A549 treated with DMSO at 1 μM for 4 hours (cell line): ENCODE data around the gene ENTPD6. TPM values are rescaled to one million over a fixed set of nuclear protein-coding genes. Genes with fewer than 3 reads are reported as not detected.

Experiments
- total RNA-seq: library from RNA; stranded (reverse); fragments of 200-300 nt; extraction: Qiagen RNA extraction; gene quantifications from 5 replicates; pipeline ENCODE4 v1.2.3, GENCODE V29; 2022; ENCODE audit warnings: low read depth

Gene ENTPD6
- 86.9 to 108 TPM (median 97.2 TPM) in 5 replicates for total RNA-seq

DNA sequence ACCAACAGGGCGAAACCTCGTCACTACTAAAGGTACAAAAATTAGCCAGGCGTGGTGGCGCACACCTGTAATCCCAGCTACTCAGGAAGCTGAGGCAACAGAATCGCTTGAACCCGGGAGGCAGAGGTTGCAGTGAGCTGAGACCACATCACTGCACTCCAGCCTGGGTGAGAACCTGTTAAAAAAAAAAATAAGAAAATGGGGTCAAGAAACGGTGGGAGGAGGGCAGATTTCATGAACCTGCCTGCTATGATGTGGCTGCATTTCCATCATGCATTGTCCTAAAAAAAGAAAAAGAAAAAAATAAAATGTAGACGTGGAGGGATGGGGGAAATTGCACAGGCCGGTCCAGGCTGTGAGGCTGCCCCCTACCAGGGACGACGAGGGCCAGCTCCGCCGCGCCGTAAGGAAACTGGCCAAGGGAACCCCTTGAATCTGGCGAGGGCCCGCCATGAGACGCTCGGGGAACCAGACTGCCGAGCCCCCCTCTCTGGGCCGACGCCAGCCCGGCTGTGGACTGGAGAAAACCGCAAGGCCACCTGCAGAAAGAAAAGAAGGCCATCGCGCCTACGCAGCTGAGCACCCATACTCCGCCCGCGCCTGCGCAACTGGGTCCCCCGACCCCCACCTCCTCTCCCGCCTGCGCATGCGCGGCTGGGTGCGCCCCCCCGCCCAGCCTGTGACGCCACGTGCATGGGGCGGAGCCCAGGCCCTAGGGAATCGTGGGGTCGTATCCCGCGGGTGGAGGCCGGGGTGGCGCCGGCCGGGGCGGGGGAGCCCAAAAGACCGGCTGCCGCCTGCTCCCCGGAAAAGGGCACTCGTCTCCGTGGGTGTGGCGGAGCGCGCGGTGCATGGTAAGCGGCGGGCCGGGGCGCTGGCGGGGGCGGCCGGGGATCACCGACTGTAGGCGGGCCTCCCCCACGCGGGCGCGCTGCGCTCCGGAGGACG is at the start of gene ENTPD6:
Gene ENTPD6 (plus strand): TSS at position 699 of the 948 bp plus-strand sequence. CDS start 10,825 bp downstream, outside the sequence.

DNA sequence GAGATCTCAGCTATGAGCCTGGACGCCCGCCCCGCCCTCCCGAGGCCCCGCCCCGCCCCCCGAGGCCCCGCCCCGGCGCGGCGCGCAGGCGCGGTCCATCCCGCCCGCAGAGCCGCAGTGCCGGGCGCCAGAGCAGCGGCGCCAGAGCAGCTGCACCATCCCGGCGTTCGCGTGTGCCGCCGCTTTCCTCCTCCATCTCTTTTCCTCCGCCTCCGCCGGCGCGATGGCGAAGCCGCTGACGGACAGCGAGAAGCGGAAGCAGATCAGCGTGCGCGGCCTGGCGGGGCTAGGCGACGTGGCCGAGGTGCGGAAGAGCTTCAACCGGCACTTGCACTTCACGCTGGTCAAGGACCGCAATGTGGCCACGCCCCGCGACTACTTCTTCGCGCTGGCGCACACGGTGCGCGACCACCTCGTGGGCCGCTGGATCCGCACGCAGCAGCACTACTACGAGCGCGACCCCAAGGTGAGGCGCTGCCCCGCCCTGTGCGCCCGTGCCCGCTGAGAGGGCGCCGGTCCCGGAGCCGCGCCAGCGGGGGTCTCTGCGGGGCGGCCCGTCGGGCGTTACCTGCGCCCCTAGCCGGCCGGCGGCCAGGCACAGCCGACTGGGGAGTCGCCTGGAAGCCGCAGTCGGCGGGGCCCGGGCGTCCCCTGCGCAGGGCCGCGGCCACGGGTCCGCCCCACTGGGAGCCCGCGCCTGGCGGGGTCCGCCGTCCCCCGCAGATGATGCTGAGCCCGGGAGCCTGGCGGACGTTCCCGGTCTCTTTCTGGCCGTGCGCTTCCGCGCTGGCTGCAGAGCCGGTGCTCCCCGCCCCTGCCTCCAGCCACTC is 52.7 kb downstream of the ENTPD6 start, which contains the start of gene PYGB:
Gene PYGB (plus strand): TSS at position 130 of the 830 bp plus-strand sequence. CDS start 94 bp downstream, at position 224.

Other genes with a start within 250 kb of the ENTPD6 start
- not detected in 5 replicates for gene CST7, start 246.4 kb upstream of the ENTPD6 start, total RNA-seq
- 157 to 163 TPM (median 161 TPM) in 5 replicates for gene APMAP, start 203.0 kb upstream of the ENTPD6 start, total RNA-seq
- gene ACSS1, start 137.6 kb upstream of the ENTPD6 start, total RNA-seq = 7.1 to 11.4 TPM (median 10.6 TPM) in 5 replicates
- gene VSX1, start 113.6 kb upstream of the ENTPD6 start, total RNA-seq = 0.43 to 1.2 TPM (median 1.0 TPM) in 5 replicates
- 116 to 133 TPM (median 122 TPM) in 5 replicates for gene PYGB, start 52.4 kb downstream of the ENTPD6 start, total RNA-seq
- 78.0 to 96.8 TPM (median 93.6 TPM) in 5 replicates for gene ABHD12, start 195.1 kb downstream of the ENTPD6 start, total RNA-seq
- gene GINS1, start 212.0 kb downstream of the ENTPD6 start, total RNA-seq = 29.1 to 39.5 TPM (median 37.9 TPM) in 5 replicates